Sigmoid colon (tissue), 7 donors: ENCODE measurements around the gene NUDT22. TPM values are rescaled to one million over a fixed set of nuclear protein-coding genes. Genes with fewer than 3 reads are reported as not detected.

ENCODE experiments used
- DNase-seq: peaks from one replicate; pipeline ENCODE4 v3.0.0-alpha.2; 2019
- H3K27ac ChIP-seq, 4 donors: fragments of 200-600 bp; sonication (generic); one replicate each; pipeline ENCODE4 v1.5.1; 2016 to 2019; ENCODE audit warnings: mild to moderate bottlenecking in 1 of 4
- H3K27me3 ChIP-seq, 3 donors: fragments of 200-600 bp; sonication (generic); one replicate each; pipeline ENCODE4 v1.5.1; 2019; ENCODE audit warnings: mild to moderate bottlenecking in 1 of 3
- H3K36me3 ChIP-seq, 4 donors: fragments of 200-600 bp; sonication (generic); one replicate each; pipeline ENCODE4 v1.5.1; 2016 to 2019
- H3K4me1 ChIP-seq, 4 donors: fragments of 200-600 bp; sonication (generic); one replicate each; pipeline ENCODE4 v1.5.1; 2017 to 2019
- H3K4me3 ChIP-seq, 4 donors: fragments of 200-600 bp; sonication (generic); one replicate each; pipeline ENCODE4 v1.5.1; 2017 to 2019; ENCODE audit warnings: mild to moderate bottlenecking in 2 of 4, moderate library complexity in 1 of 4
- H3K9me3 ChIP-seq, 4 donors: fragments of 200-600 bp in 3 of 4; sonication (generic) in 3 of 4; one replicate each; pipeline versions ENCODE4 v1.5.1 to v1.6.1; 2013 to 2019
- EP300 ChIP-seq, 4 donors: sonication (generic); formaldehyde crosslinking; IDR thresholded peaks; one replicate each; pipeline ENCODE4 v1.6.1; 2017; ENCODE audit warnings: antibody characterized with exemption in 4 of 4
- POLR2A ChIP-seq, 2 donors: fragments of 450-650 bp; IDR thresholded peaks; one replicate each; pipeline ENCODE4 v1.6.1; 2016; ENCODE audit warnings: antibody characterized with exemption in 2 of 2, mild to moderate bottlenecking in 2 of 2, moderate library complexity in 2 of 2
- POLR2AphosphoS5 ChIP-seq, 4 donors: sonication (generic); formaldehyde crosslinking; IDR thresholded peaks; one replicate each; pipeline ENCODE4 v1.6.1; 2017; ENCODE audit warnings: antibody characterized with exemption in 4 of 4
- WGBS, 2 donors: extraction: QIAGEN DNeasy Blood & Tissue Kit; methylation state at CpG; one replicate each; pipeline ENCODE4 v1.1.7; 2013; 5-methylcytosine and 5-hydroxymethylcytosine counted together
- intact Hi-C: fragments of 100-400 bp; cut with DNase I; formaldehyde crosslinking; loops from one replicate; pipeline ENCODE4 v1.15.1; 2023
- polyA plus RNA-seq, 3 donors: library from polyadenylated mRNA; stranded (reverse); fragments of 200-250 nt; gene quantifications; one replicate each; pipeline ENCODE4 v1.2.3, GENCODE V29; 2013
- total RNA-seq, 4 donors: library from RNA; depleted of rRNA; stranded (reverse); fragments of >200 nt; gene quantifications; one replicate each; pipeline ENCODE4 v1.1.0, GENCODE V29; 2016
- TF ChIP-seq, protein P1 (sequence below), 4 experiments: fragments of 450-650 bp in 3 of 4; fragments of 200-600 bp in 1 of 4; IDR thresholded peaks; one replicate each; pipeline ENCODE4 v1.5.1; 2016 to 2019; ENCODE audit warnings: antibody characterized with exemption in 4 of 4, mild to moderate bottlenecking in 3 of 4, moderate library complexity in 2 of 4
- donor health status: healthy with polysubstance abuse.
- donor health status: Bipolar disorder and iron deficiency.
- donor health status: healthy.

Gene NUDT22
- total and polyA plus RNA-seq, 7 donors: 41.4 to 130 (median 64.8) TPM

DNA sequence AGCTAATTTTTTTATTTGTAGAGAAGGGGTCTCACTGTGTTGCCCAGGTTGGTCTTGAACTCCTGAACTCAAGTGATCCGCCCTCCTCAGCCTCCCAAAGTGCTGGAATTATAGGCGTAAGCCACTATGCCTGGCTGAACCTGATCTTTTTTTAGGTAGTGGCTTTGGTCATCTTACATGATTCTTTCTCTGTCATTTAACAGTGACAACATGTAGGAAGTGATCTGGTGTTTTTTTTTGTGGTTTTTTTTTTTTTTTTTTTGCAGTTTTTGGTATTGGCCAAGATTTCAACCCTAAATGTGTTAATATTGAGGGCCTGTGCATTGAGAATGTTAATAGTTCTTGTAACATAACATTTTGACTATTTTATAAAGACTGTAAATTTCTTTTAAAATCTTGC lies 27.6 kb upstream of the NUDT22 start:
- no peak overlapping the region for H3K4me3 ChIP-seq
- WGBS, 2 donors: 97 to 98% methylated on average over 2 of the region's 2 CpGs
- H3K36me3 ChIP-seq: peaks cover 70 to 100% (median 88%) of the 10 kb centered on the region in 4 donors
- no peak overlapping the region for H3K27ac ChIP-seq
- TF ChIP-seq, protein P1, sequence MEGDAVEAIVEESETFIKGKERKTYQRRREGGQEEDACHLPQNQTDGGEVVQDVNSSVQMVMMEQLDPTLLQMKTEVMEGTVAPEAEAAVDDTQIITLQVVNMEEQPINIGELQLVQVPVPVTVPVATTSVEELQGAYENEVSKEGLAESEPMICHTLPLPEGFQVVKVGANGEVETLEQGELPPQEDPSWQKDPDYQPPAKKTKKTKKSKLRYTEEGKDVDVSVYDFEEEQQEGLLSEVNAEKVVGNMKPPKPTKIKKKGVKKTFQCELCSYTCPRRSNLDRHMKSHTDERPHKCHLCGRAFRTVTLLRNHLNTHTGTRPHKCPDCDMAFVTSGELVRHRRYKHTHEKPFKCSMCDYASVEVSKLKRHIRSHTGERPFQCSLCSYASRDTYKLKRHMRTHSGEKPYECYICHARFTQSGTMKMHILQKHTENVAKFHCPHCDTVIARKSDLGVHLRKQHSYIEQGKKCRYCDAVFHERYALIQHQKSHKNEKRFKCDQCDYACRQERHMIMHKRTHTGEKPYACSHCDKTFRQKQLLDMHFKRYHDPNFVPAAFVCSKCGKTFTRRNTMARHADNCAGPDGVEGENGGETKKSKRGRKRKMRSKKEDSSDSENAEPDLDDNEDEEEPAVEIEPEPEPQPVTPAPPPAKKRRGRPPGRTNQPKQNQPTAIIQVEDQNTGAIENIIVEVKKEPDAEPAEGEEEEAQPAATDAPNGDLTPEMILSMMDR (IDR thresholded peaks at IDR 0.05): no peak
- TF ChIP-seq POLR2A (IDR thresholded peaks at IDR 0.05) (no peak), EP300 (IDR thresholded peaks at IDR 0.05) (no peak), POLR2AphosphoS5 (IDR thresholded peaks at IDR 0.05) (no peak)
- DNase-seq: no peak
- no peaks in the 10 kb centered on the region for H3K4me1 ChIP-seq
- no peaks in the 10 kb centered on the region for H3K27me3 ChIP-seq
- intact Hi-C loops: no loop called here
- no peaks in the 10 kb centered on the region for H3K9me3 ChIP-seq

DNA sequence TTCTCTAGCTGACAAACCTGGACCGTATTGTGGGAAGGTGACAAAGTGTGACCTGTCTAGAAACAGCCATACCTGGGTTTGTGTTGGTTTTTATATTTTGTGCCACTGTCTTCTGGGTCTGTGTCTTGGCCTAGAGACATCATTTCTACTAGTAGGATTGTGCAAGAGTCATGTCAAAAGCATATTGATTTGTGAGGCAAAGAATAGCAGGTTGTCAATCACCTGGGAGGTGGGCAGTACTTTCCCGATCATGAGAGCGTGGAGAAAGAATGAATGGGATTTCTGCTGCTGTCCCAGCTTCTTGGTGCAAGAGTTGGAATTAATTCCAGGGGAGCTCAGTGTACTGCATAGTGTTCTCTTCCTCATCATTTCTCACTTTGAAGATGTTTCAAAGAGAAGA lies 24.5 kb upstream of the NUDT22 start:
- TF ChIP-seq, protein P1 (IDR thresholded peaks at IDR 0.05): no peak
- TF ChIP-seq POLR2A (IDR thresholded peaks at IDR 0.05): no peak
- 89 to 90% methylated on average over 3 of the region's 3 CpGs for WGBS, 2 donors
- H3K9me3 ChIP-seq: no peaks in the 10 kb centered on the region
- H3K4me3 ChIP-seq: no peak overlapping the region
- no peak overlapping the region for H3K27ac ChIP-seq
- H3K36me3 ChIP-seq: peaks cover 50 to 90% (median 65%) of the 10 kb centered on the region in 4 donors
- no peak for DNase-seq
- peaks cover 0 to 14% (median 12%) of the 10 kb centered on the region in 4 donors for H3K4me1 ChIP-seq
- H3K27me3 ChIP-seq: no peaks in the 10 kb centered on the region
- intact Hi-C loops: no loop called here

DNA sequence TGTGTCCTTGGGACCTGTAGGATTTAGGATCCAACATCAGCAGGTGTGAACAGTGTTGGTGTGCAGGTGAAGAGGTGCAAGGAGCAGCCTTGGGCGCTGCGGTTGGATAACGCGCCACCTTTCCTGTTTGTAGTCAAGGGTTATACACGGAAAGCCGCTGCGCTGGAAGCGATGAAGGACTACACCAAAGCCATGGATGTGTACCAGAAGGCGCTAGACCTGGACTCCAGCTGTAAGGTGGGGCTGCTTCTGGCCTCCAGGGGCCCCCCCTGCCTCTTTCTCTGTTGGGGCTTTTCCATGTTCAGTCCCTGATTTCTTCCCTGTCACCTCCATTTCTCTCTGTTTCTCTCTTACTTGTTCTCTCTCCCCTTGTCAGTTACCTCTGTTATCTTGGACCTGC lies 23.1 kb upstream of the NUDT22 start:
- Histone ChIP-seq H3K27ac (no peak overlapping the region), H3K4me3 (no peak overlapping the region), H3K9me3 (no peaks in the 10 kb centered on the region), H3K4me1 (peaks cover 0 to 25% (median 13%) of the 10 kb centered on the region in 4 donors), H3K27me3 (no peaks in the 10 kb centered on the region), H3K36me3 (peaks cover 38 to 76% (median 51%) of the 10 kb centered on the region in 4 donors)
- TF ChIP-seq POLR2AphosphoS5 (IDR thresholded peaks at IDR 0.05): no peak
- TF ChIP-seq, protein P1 (IDR thresholded peaks at IDR 0.05): no peak
- intact Hi-C loops: no loop called here
- 95 to 98% methylated on average over 9 of the region's 9 CpGs for WGBS, 2 donors
- no peak for DNase-seq

DNA sequence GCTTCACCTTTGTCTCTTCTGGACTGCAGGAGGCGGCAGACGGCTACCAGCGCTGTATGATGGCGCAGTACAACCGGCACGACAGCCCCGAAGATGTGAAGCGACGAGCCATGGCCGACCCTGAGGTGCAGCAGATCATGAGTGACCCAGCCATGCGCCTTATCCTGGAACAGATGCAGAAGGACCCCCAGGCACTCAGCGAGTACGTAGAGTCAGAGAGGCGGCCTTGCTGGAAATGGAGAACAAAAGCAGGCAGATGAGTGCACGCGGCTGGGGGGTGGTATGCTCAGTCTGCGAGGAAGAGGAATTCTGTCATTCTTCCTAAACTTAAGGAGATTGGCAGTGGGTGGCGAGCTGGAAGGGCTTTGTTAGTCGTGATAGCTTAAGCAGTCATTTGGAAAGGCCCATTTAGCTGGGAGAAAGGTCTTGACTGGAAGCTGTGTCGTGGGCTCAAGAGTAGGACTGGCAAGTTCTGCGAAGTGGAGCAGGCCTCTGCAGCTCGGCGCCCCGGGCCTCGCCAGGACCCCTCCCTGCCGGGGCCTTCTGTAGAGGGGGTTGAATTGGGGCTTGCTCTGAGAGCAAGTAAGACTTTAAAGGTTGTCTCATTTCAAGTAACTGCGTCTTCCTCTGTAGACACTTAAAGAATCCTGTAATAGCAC lies 22.5 kb upstream of the NUDT22 start:
- peaks cover 0 to 30% (median 18%) of the 10 kb centered on the region in 4 donors for H3K4me1 ChIP-seq
- no peak for TF ChIP-seq POLR2AphosphoS5 (IDR thresholded peaks at IDR 0.05)
- no peak for TF ChIP-seq EP300 (IDR thresholded peaks at IDR 0.05)
- no peak for TF ChIP-seq POLR2A (IDR thresholded peaks at IDR 0.05)
- TF ChIP-seq, protein P1 (IDR thresholded peaks at IDR 0.05): no peak

DNA sequence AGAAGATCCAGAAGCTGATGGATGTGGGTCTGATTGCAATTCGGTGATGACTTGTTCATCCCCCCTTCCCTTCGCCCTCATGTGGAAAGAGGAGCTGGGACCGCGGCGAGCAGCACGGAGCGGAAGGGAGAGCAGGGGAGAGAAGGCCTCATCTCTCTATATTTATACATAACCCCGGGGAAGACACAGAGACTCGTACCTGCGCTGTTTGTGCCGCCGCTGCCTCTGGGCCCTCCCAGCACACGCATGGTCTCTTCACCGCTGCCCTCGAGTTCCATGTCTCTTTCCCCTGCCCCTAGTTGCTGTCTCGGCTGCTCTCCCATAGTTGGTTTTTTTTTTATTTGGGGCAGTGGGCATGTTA lies 22.0 kb upstream of the NUDT22 start:
- 77 to 84% methylated on average over 16 of the region's 16 CpGs for WGBS, 2 donors
- H3K4me3 ChIP-seq: no peak overlapping the region
- H3K4me1 ChIP-seq: peaks cover 0 to 32% (median 18%) of the 10 kb centered on the region in 4 donors
- TF ChIP-seq POLR2A (IDR thresholded peaks at IDR 0.05) (no peak), EP300 (IDR thresholded peaks at IDR 0.05) (no peak), POLR2AphosphoS5 (IDR thresholded peaks at IDR 0.05) (no peak)
- TF ChIP-seq, protein P1 (IDR thresholded peaks at IDR 0.05): no peak
- no peaks in the 10 kb centered on the region for H3K9me3 ChIP-seq
- H3K36me3 ChIP-seq: peaks cover 30 to 65% (median 41%) of the 10 kb centered on the region in 4 donors
- H3K27me3 ChIP-seq: no peaks in the 10 kb centered on the region
- peak overlapping the region in 2 of 4 donors; percentile 25 to 58 for H3K27ac ChIP-seq
- intact Hi-C loops: loop anchor here (1.0 kb wide), 1 partner anchor 100 kb away; no protein-coding TSS in a partner anchor
- no peak for DNase-seq

More for the DNA sequence above, 22.5 kb upstream of the NUDT22 start:
- no peak for DNase-seq
- Histone ChIP-seq H3K4me3 (no peak overlapping the region), H3K36me3 (peaks cover 35 to 70% (median 45%) of the 10 kb centered on the region in 4 donors), H3K9me3 (no peaks in the 10 kb centered on the region), H3K27ac (peak overlapping the region in 2 of 4 donors; percentile 25 to 58), H3K27me3 (no peaks in the 10 kb centered on the region)
- 92 to 93% methylated on average over 27 of the region's 27 CpGs for WGBS, 2 donors
- intact Hi-C loops: loop anchor here (1.0 kb wide), 1 partner anchor 101 kb away; no protein-coding TSS in a partner anchor
